ENCODE measurements around the gene TMEM108. TPM values are rescaled to one million over a fixed set of nuclear protein-coding genes. Genes with fewer than 3 reads are reported as not detected.

Gene TMEM108
- total RNA-seq, 1 experiment from 2014 or later: not detected

DNA sequence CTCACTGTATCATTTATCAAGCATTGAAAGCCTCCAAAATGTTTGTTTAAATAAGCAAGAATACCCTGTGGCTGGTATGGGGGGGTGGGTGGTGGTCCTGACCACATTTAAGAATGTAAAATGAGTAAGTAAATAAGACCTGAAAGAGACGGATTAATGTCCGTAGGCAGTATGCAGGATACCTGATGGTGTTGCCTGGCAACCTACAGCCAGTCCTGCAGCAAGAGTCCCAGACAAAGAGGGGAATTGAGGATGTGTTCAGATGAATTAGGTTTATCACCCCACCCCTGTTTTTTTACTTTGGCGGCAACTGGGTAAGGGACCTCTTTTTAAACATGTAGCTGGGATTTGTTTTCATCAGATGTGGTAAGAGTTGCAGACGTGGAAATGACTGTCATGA lies 261.9 kb downstream of the TMEM108 start:
- Mint-ChIP-seq H3K27ac (ENCODE audit: unreplicated experiment) (no peak overlapping the region), H3K36me3 (ENCODE audit: insufficient read depth, unreplicated experiment) (no peaks in the 10 kb centered on the region), H3K4me3 (ENCODE audit: unreplicated experiment) (no peak overlapping the region), H3K4me1 (ENCODE audit: low read depth, unreplicated experiment) (no peaks in the 10 kb centered on the region), H3K9me3 (ENCODE audit: unreplicated experiment) (no peaks in the 10 kb centered on the region), H3K27me3 (ENCODE audit: insufficient read depth, unreplicated experiment) (peaks cover 16% of the 10 kb centered on the region)
- CTCF ChIA-PET: no interaction called here
- TF ChIP-seq, protein P1, sequence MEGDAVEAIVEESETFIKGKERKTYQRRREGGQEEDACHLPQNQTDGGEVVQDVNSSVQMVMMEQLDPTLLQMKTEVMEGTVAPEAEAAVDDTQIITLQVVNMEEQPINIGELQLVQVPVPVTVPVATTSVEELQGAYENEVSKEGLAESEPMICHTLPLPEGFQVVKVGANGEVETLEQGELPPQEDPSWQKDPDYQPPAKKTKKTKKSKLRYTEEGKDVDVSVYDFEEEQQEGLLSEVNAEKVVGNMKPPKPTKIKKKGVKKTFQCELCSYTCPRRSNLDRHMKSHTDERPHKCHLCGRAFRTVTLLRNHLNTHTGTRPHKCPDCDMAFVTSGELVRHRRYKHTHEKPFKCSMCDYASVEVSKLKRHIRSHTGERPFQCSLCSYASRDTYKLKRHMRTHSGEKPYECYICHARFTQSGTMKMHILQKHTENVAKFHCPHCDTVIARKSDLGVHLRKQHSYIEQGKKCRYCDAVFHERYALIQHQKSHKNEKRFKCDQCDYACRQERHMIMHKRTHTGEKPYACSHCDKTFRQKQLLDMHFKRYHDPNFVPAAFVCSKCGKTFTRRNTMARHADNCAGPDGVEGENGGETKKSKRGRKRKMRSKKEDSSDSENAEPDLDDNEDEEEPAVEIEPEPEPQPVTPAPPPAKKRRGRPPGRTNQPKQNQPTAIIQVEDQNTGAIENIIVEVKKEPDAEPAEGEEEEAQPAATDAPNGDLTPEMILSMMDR (IDR thresholded peaks at IDR 0.05; ENCODE audit: insufficient read depth in 1 of 2, low read depth in 1 of 2, low read length in 1 of 2, severe bottlenecking in 1 of 2, unreplicated experiment in 1 of 2): no peak
- DNase-seq: no peak
- intact Hi-C loops (cut with micrococcal nuclease; ENCODE audit: unreplicated experiment): no loop called here
- Histone ChIP-seq H3K27me3 (replicated peaks; ENCODE audit: control insufficient read depth, insufficient read depth, low read length) (no peaks in the 10 kb centered on the region), H3K36me3 (ENCODE audit: control insufficient read depth, insufficient read depth, low read length) (no peaks in the 10 kb centered on the region), H3K4me3 (ENCODE audit: low read depth, low read length) (no peak overlapping the region), H3K9me3 (no peaks in the 10 kb centered on the region), H3K4me1 (no peaks in the 10 kb centered on the region)
- POLR2A ChIA-PET: no interaction called here
- BruUV-seq (replicated peaks): no TSS peak

DNA sequence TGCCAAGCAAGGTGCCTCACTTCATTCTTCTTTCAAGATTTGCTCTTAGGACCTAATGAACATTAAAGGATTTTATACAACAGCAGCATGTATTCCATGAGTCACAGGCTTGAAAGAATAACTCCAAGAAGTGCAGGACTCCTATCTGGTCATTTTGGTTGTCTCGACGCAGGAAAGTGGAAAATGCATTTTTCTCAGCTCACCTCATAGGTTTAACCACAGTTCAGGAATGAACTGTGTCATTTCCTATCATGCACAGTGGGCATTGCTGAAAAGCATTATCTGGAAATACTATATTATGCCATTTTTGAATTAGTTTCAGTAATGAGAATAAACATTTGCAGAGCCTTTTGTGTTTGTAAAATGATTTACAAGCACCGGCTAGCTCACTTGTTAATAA lies 263.0 kb downstream of the TMEM108 start:
- TF ChIP-seq, protein P1 (IDR thresholded peaks at IDR 0.05; ENCODE audit: insufficient read depth in 1 of 2, low read depth in 1 of 2, low read length in 1 of 2, severe bottlenecking in 1 of 2, unreplicated experiment in 1 of 2): no peak
- Histone ChIP-seq H3K27me3 (replicated peaks; ENCODE audit: control insufficient read depth, insufficient read depth, low read length) (no peaks in the 10 kb centered on the region), H3K36me3 (ENCODE audit: control insufficient read depth, insufficient read depth, low read length) (no peaks in the 10 kb centered on the region), H3K9me3 (no peaks in the 10 kb centered on the region), H3K4me3 (ENCODE audit: low read depth, low read length) (no peak overlapping the region), H3K4me1 (no peaks in the 10 kb centered on the region)
- ChIA-PET POLR2A (no interaction called here), CTCF (no interaction called here)
- Mint-ChIP-seq H3K36me3 (ENCODE audit: insufficient read depth, unreplicated experiment) (no peaks in the 10 kb centered on the region), H3K27ac (ENCODE audit: unreplicated experiment) (no peak overlapping the region), H3K27me3 (ENCODE audit: insufficient read depth, unreplicated experiment) (peaks cover 13% of the 10 kb centered on the region), H3K9me3 (ENCODE audit: unreplicated experiment) (no peaks in the 10 kb centered on the region), H3K4me1 (ENCODE audit: low read depth, unreplicated experiment) (no peaks in the 10 kb centered on the region), H3K4me3 (ENCODE audit: unreplicated experiment) (no peak overlapping the region)
- DNase-seq: no peak
- no TSS peak for BruUV-seq (replicated peaks)
- intact Hi-C loops (cut with micrococcal nuclease; ENCODE audit: unreplicated experiment): no loop called here

DNA sequence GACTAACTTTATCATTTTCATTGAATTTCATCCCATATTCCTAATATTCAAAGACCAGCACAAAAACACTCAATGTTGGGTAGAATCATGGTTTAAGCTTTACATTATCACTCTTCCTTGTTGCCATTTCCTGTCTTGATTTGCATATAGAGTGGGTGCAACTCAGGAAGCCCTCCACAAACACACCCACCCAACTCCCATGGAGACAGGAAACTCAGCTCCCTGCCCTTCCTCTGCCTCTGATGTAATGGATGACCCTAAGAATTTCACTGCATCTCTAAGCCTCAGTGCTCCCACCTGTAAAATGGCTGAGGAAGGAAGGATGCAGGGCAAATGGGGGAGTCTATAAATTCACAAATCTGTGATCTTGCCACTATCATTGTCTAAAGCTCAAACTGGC lies 263.5 kb downstream of the TMEM108 start:
- Mint-ChIP-seq H3K27me3 (ENCODE audit: insufficient read depth, unreplicated experiment) (peaks cover 9% of the 10 kb centered on the region), H3K27ac (ENCODE audit: unreplicated experiment) (no peak overlapping the region), H3K9me3 (ENCODE audit: unreplicated experiment) (no peaks in the 10 kb centered on the region), H3K4me1 (ENCODE audit: low read depth, unreplicated experiment) (no peaks in the 10 kb centered on the region), H3K36me3 (ENCODE audit: insufficient read depth, unreplicated experiment) (no peaks in the 10 kb centered on the region), H3K4me3 (ENCODE audit: unreplicated experiment) (no peak overlapping the region)
- ChIA-PET POLR2A (no interaction called here), CTCF (no interaction called here)
- H3K36me3 ChIP-seq (ENCODE audit: control insufficient read depth, insufficient read depth, low read length): no peaks in the 10 kb centered on the region
- H3K9me3 ChIP-seq: no peaks in the 10 kb centered on the region
- DNase-seq: no peak
- H3K4me3 ChIP-seq (ENCODE audit: low read depth, low read length): no peak overlapping the region
- BruUV-seq (replicated peaks): no TSS peak
- no peaks in the 10 kb centered on the region for H3K4me1 ChIP-seq
- no peaks in the 10 kb centered on the region for H3K27me3 ChIP-seq (replicated peaks; ENCODE audit: control insufficient read depth, insufficient read depth, low read length)
- TF ChIP-seq, protein P1 (IDR thresholded peaks at IDR 0.05; ENCODE audit: insufficient read depth in 1 of 2, low read depth in 1 of 2, low read length in 1 of 2, severe bottlenecking in 1 of 2, unreplicated experiment in 1 of 2): no peak
- intact Hi-C loops (cut with micrococcal nuclease; ENCODE audit: unreplicated experiment): no loop called here

Data from Caco-2 (cell line).